Measurements from ENCODE around the gene AQP1. TPM values are rescaled to one million over a fixed set of nuclear protein-coding genes. Genes with fewer than 3 reads are reported as not detected.

Gene AQP1
- total and polyA plus RNA-seq, 2 of the 8 experiments (the other 6 are each of a cell fraction or from before 2014, with no cell fraction given), result 0.18 to 0.19 TPM

DNA sequence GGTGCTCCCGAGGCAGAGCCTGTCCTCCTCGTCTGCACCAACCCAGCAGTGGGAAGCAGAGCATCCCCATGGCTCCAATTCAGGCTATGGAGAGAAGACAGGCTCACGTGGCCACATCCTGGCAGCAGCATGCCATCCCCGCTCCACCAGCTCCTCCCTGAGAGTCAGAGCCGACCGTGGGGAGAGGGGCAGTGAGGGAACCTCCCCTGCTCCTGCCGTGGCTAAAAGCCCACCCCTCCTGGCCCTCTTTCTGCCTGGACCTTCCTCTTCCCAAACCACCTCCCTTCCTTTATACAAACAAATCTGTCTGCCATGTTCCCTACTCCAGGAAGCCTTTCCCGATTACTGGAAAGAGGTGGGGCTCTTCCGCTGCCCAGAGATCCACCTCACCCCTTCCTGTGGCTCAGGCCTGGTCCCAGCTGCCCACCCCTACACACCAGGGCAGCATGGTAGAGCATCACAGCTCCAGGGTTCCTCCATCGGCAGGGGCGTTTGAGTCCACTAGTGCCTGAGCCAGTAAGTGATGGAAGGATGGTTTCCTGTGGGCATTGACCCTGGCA, 10.8 kb upstream of the AQP1 start (continued):
- TF ChIP-seq GTF2F1 (IDR thresholded peaks at IDR 0.05; ENCODE audit: borderline replicate concordance, low read depth, low read length), result no peak
